Forelimb muscle (tissue), 1 donor: ENCODE results near the gene FAM184B. TPM values are rescaled to one million over a fixed set of nuclear protein-coding genes. Genes with fewer than 3 reads are reported as not detected.
A peak's percentile ranks its signal among the peaks of the same experiment; 100 is the strongest.

ENCODE experiments used
- DNase-seq: peaks from one replicate; pipeline ENCODE4 v3.0.0-alpha.2; 2013; ENCODE audit warnings: low read depth
- polyA plus RNA-seq: library from polyadenylated mRNA; unstranded; fragments of 120-200 nt; gene quantifications from one replicate; pipeline ENCODE4 v1.2.1, GENCODE V29; 2013; ENCODE audit not compliant: insufficient read length

FAM184B gene
- polyA plus RNA-seq = 7.7 TPM

DNA sequence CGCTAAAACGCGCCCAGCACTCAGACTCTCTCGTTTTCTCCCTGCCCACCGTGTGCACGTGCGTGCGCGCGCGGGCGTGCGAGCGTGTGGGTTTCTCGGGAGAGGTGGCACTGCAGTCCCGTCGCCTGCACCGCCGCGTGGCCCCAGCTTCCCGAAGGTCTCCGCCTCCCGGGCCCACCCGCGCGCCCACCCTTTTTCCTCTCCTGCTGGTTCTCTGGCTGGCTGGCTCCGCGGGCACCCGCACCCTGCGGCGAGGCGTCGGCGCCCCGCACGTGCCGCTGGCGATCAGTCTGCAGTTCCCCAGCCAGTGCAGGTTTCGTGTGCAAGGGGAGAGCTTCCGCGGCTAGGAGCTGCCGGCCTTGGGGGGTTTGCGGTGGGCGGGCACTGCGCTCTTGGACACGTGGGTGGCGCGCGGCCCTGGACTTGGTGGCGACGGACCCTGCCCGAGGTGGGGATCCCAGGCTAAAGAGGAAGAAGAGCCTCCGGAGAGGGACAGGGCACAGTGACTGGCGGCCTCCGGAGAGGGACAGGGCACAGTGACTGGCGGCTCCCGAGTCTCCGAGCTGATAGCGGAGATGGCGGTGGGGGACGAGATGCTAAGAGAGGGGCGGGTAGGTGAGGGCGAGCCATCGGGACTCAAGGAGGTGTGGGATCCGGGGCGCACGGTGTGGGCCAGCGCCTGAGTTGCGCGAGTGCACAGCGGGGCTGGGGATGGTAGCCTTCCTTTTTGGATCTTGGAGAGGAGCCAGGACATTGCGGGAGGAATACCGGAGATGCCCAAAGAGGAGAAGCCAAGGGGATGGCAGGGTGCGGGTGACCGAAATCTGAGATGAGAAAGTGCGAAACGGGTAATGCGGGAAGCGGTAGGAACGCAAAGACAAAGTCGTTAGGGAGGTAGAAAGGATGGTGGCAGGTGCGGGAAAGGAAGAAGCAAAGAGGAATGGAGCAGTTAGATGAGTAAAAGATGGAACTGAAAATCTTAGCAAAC lies at the start of gene FAM184B:
TSS of gene FAM184B (minus strand) at position 322 of the 988 bp plus-strand sequence. CDS start 322 bp downstream, outside the sequence.
- no peak for DNase-seq

DNA sequence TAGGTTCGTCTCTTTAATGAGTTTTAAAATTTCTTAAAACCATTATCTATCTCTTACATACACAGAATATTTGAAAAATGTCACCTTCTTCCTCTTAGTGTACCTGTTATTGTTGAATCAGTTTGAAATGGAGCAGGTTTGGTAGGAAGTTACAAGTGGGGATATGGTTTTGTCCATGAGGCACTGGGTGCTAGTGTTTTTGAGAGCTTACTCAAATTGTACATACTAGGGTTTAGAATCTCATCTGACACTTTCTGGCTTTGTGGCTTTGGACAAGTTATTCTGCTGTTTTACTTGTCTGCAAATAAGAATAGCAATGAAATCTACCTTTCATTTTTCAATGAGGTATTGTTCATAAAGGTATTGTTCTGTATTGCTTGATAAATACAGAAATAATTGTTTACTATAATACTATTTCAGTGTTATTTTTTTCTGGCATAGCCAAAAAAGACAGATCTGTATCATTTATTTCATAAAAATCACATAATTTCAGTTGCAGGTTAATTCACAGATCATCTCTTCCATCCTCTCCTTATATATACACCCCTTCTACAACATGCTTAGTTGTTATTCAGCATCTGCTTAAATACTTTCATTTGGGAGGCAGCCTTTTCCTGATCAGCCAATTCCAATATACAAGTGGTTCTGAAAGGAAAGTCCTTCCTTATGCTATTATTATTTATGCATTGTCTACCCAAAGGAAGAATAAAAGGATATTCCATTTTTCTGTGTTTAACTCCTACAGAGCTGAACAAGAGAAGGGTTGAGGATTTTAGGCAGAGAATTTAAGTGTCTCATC lies 42.6 kb upstream of the FAM184B start:
- no peak for DNase-seq

DNA sequence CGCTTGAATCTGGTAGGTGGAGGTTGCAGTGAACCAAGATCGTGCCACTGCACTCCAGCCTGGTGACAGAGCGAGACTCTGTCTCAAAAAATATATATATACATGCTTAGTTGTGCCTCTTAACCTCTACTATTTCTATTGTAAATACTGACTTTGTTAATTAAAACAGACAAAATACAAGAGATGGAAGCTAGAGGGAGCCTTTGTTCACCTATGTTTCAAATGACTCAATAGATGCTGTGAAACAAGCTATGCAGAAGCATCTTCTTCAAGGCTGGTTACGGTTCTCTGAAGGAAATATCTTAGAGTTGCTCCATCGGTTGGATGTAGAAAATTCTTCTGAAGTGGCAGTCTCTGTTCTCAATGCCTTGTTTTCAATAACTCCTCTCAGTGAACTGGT lies 35.6 kb upstream of the FAM184B start:
- peak; percentile 32 for DNase-seq

DNA sequence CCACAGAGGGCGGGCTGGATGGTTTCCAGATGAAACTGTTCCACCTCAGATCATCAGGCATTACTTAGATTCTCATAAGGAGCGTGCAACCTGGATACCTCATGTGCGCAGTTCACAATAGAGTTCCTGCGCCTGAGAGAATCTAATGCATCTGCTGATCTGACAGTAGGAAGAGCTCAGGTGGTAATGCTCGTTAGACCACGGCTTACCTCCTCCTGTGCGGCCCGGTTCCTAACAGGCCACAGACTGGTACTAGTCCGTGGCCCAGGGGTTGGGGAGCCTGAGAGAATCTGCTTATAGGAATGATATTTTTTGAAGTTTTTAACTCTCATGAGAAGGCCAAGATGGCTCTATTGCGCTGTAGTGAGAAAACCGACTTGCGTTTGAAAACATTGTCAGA lies 34.7 kb upstream of the FAM184B start:
- no peak for DNase-seq

DNA sequence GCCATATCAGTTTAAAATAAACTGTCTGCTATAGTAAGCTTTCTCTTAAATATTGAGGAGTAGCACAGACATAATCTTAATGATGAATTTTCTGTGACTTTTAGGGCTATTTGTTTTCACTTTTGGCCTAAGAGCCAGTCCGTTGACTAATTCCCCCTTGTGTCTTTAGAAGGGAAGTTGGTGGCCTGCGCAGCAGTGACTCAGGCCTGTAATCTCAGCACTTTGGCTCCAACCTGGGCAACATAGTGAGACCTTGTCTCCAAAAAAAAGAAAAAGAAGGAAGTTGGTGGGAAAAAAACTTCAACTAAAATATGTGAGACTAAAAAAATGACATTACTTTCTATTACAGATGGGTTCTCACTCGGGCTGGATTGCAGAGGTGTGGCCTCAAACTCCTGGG lies 32.7 kb upstream of the FAM184B start:
- DNase-seq = no peak

DNA sequence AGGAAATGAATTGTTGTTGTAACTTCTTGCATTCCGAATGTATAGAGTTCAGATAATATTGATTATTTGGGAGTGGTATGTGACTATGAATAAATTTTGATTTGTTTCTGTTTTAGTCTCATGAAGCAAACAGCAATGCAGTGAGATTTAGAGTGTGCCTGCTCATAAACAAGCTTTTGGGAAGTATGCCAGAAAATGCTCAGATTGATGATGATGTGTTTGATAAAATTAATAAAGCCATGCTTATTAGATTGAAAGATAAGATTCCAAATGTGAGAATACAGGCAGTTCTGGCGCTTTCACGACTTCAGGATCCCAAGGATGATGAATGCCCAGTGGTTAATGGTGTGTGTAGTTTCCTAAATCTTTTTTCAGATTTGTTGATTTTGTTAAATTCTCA lies 31.4 kb upstream of the FAM184B start:
- DNase-seq = no peak

DNA sequence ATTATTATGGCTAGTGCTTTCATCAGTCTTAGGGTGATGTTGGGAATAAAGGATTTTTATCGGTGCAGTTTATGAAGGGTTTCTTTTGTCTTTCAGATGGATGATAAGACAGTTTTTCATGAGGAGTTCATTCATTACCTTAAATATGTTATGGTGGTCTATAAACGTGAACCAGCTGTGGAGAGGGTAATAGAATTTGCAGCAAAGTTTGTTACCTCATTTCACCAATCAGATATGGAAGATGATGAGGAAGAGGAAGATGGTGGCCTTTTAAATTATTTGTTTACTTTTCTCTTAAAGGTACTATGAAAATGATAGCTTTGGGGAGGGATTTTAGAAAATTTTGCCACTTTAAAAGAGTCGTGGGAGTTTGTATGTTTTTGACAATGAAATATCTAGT lies 30.7 kb upstream of the FAM184B start:
- no peak for DNase-seq

DNA sequence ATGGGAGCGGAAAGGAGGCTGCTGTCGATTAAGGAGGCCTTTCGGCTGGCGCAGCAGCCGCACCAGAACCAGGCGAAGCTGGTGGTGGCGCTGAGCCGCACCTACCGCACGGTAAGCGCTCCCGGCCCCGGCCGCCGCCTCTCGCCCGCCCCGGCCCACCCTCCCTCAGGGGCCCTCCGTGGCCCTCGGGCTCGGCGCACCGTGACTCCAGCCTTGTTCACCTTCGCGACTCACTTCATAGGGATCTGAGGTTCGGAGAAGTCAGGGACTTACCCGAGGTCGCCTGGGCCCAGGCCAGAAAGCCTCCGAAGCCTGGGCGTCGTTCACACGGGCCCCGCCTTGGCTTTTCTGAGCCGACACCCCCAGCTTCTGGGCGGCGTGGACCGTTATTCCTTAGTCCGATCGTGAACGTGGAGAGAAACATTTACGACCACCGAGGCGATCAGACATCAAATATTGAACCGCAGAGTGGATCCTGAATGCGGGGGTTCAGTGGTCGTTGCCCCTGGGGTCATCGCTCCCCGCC lies 29.7 kb upstream of the FAM184B start:
- DNase-seq = no peak

DNA sequence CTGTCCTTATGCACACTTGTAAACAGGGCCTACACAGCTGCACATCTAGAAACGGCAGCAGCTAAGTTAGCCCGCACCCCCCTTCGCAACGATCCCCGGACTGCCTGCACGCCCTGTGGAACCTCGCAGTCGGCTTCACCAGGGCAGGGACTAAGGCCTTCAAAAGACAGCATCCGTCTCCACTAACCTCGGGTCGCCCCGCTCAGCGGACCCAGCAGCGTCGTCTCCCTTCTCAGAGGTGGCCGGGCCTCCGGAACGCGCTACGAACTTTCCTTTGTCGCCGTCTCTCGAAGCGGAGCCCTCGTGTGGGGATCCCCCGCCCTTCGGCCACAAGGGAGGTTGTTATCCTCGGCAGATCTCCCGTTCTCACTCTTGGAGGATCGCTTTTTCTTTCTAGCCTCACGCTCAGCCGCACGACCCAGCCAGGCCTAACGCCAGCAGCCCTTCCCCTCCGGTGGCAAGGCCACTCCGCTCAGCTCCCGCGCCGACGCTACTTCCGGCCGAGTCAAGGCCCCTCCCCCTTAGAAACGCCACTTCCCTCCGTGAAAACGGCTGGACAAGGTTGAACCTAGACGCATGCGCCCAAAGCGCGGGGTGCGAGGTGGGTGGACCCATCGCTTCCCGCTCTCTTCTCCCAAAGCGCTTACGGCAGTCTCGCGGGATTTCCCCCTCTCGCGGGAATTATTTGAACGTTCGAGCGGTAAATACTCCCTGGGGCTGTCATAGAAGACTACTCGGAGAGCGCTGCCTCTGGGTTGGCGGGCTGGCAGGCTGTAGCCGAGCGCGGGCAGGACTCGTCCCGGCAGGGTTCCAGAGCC lies 29.0 kb upstream of the FAM184B start, which contains the start of the genes DCAF16 and NCAPG:
TSS of gene DCAF16 (minus strand) at position 498 of the 818 bp plus-strand sequence. CDS start 6,616 bp downstream, outside the sequence.
TSS of gene NCAPG (plus strand) at position 720 of the 818 bp plus-strand sequence. CDS start 99 bp downstream, outside the sequence.
- peak; percentile 98 for DNase-seq

DNA sequence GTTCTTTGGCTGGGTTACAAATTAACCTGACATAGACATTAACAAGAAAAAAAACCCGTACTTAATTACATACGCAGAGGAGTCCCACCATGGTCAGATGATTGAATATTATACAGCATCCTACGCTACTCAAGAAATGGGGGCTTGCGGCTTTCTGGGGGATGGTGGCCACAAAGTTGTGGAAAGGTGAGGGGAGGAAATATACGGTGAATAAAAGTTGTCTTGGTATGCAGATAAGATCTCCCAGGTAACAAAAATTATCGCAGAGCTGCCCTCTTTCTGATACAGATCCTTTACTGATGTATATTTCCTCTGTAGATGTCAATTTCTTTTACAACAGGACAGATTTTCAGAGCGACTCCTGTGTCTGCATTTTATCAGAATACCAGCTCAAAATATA lies 28.2 kb upstream of the FAM184B start:
- DNase-seq = no peak

DNA sequence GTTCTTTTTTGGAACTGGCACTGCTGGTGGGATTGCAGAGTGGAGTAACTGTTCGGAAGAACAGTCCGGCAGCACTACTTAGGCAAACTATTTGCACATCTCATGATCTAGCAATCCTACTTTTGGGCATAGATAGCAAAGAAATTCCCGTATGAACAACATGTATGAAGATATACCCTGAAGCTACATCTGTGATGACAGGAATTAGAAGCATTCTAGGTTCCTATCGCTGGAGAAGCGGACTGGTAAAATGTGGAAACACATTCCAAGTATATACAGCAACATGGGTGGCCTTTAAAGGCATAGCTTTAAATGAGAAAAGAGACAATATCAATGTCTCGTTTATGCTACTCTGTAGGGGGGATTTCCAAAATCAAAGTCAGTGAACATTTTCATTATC lies 26.0 kb upstream of the FAM184B start:
- DNase-seq = no peak

DNA sequence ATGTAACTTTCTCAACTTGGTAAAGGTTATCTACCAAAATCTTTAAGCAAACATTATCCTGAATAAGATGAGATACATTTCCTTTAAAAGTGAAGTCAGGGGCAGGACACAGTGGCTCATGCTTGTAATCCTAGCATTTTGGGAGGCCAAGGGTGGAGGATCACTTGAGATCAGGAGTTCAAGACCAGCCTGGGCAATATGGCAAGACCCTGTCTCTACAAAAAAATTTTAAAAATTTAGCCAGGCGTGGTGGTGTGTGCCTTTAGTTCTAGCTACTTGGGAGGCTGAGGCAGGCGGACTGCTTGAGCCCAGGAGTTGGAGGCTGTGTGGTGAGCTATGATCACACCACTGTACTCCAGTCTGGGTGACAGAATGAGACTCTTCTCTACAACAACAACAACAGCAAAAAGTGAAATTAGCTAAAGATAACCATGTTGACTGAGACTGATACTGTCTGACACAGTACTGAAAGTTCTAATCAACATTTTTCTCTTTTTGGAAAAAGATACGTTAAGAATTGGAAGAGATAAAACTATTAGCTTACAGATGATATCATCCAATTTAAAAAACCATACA lies 24.2 kb upstream of the FAM184B start:
- DNase-seq = no peak

DNA sequence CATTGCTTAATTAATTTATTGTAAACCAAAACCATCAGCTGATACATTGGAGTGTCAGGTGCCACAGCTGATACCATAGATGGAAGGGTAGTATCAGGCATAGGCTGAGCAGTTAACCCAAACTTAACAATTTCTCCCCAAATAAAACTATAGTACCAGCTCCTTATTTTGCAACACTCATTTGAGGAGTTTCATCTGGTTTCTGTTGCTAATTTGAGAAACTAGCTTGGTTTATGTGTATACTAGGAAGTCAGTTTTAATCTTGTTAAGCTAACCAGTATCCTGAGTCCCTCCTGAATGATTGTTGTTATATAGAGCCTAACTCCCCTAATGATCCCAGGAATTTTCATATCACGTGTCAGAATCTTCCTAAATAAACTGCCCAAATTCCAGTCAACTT lies 16.4 kb upstream of the FAM184B start:
- DNase-seq = no peak

DNA sequence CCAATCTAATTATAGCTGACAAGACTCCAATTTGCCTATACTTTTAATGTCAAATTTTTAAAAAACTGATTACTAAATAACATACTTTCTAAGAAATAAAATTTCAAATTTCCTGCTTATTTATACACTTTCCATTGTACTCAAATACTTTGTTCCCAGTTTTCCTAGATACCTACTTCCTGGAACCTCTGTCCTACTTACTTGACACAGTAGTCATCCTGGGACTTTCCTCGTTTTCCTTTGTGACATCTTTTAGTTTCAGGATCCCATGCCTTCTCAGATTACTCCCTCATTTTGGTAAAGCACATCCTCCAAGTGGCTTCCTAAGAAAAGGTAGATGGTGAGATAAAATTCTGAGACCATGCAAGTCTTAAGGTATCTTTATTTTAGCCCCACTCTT lies 13.3 kb upstream of the FAM184B start:
- no peak for DNase-seq

DNA sequence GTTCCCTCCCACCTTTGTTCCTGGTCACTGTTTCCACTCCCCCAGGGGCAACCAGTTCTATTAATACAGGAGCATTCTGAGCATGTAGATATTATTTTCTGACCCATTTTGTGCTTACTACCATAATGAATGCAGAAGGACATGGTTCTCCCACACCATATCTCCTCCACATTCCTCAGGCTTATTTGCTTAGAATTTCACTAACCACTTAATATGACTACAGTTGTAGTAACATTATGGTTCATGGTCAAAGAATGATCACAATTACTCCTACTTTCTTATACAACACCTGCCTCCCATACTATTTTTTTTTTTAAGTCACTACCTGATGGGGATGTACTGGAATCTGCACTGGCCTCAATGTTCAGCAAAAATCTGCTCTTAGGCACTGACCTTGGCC lies 7.5 kb upstream of the FAM184B start:
- no peak for DNase-seq

DNA sequence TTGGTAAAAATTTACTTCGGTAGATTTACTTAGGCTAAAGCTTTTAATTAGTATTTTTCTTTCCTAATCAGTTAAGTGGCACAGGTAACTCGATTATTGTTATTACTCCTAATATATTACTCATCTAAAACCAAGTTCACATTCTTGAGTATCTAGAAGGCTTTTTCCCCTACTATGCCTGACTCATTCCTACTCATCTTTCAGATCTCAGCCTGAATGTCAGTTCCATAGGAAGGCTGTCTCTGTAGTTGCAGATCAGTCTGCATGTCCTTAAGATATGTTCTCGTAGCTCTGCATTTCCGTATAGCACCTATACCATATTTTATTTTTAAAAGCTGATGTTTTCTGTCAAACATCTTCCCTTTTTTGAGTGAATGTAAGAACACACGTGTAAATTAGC lies 5.9 kb upstream of the FAM184B start:
- no peak for DNase-seq

DNA sequence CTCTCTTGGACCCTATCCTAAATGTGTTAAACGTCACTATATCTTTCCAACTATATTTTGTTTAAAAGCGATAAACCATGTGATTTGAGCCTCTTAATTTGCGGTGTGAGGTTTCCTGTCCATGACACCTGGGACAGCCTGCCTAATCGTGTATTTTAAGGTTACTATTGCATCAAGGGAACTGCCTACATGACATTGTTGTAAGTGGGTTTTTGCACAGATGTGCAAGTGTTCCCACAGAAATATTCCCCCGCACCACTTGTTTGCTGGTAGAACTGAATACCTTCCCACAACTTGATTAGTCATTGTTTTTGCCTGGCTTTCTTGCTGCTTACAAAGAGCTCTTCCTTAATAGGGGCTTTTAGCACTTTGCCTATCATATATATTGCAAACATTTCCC lies 5.1 kb upstream of the FAM184B start:
- DNase-seq = no peak

DNA sequence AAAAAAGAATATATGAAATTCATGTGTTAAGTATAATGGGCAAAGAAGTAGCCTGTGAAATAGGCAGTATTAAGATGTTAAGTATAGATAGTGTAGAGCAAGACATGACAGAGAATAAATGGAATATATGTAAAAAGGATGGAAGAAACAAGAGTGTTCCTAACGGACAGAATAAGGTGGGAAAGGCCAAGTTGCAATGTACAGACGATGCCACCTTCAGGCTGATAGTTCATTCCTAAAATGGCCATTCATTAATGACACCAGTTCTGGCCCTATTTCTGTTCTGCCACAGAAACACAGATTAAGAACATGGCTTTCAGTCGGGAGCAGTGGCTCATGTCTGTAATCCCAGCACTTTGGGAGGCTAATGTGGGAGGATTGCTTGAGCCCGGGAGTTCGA lies 4.4 kb upstream of the FAM184B start:
- DNase-seq = no peak

DNA sequence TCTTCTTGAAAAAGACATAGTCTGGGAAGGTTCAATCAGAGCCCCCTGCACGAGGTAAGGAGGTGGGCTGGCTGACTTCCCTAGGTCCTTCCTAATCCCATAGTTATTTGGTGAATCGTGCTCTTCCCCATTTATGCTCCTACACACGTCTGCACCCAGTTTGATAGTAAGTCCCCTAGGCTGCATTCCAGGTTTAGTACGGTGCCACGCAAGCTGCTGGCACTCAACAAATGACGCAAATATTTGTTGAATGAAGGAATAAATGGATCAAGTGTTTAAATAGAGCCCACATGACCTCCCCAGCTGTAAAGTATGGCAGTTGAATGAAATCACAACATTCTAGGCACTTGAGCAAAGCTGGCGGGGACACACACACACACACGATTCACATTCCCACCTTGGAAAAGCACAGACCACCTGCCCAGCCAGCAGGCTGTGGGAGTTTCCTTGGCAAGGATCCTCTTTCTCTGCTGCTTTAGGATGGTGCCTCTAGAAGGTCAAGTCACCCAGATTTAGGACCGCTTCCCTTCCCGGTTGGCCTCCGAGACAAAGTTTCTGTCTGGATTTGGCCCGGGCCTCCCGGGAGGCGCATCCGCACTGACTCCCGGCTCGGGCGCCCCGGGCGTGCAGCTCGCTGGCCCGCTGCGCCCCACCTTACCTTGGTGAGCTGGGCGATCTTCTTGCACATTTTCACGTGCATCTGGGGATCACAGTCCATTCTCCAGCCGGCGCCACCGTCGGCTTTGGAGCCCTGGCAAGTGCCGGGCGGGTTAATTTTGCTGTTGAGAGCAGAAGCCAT lies 721 bp downstream of the FAM184B start:
- DNase-seq = no peak

DNA sequence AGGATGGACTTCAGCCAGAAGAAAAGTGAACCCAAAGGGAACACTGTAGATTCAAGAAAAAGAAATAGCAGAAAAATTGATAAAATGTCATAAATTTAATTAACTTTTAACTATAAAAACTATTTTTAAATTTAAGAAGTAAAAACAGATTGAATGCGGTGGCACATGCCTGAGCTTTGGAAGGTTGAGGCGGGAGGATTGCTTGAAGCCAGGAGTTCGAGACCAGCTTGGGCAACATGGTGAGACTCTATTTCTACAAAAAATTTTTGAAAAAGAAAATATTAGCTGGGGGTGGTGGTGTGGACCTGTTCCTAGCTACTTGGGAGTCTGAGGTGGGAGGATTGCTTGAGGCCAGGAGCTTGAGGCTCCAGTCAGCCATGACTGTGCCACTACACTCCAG lies 3.0 kb downstream of the FAM184B start:
- no peak for DNase-seq
